GM23338 (cell line): ENCODE results near the gene IL17C. TPM values are rescaled to one million over a fixed set of nuclear protein-coding genes. Genes with fewer than 3 reads are reported as not detected.

Source experiments
- ATAC-seq: fragments of 200-7000 bp; cut with Tn5 transposase; 3 replicates; pipeline ENCODE4 v1.9.1; 2020
- DNase-seq: peaks from one replicate; pipeline ENCODE4 v3.0.0-alpha.2; 2015; ENCODE audit warnings: low spot score
- H2AFZ ChIP-seq: fragments of 200-600 bp; sonication (generic); 2 replicates; pipeline ENCODE4 v1.8.0; 2016; ENCODE audit warnings: antibody characterized with exemption, mild to moderate bottlenecking, moderate library complexity
- H3F3A ChIP-seq: fragments of 200-600 bp; sonication (generic); replicated peaks from 2 replicates; pipeline ENCODE4 v1.8.0; 2017; ENCODE audit warnings: antibody characterized with exemption, mixed run types, low read depth
- H3K27ac ChIP-seq: fragments of 200-600 bp; sonication (generic); 2 replicates; pipeline ENCODE4 v1.6.1; 2016; ENCODE audit warnings: low read depth
- H3K27me3 ChIP-seq: fragments of 200-600 bp; sonication (generic); 2 replicates; pipeline ENCODE4 v1.8.0; 2016; ENCODE audit warnings: mild to moderate bottlenecking, mixed run types, moderate library complexity; ENCODE audit not compliant: insufficient read depth
- H3K36me3 ChIP-seq: fragments of 200-600 bp; sonication (generic); 2 replicates; pipeline ENCODE4 v1.8.0; 2016; ENCODE audit warnings: mild to moderate bottlenecking; ENCODE audit not compliant: insufficient read depth
- H3K4me1 ChIP-seq: fragments of 200-600 bp; sonication (generic); 2 replicates; pipeline ENCODE4 v1.8.0; 2016; ENCODE audit warnings: mild to moderate bottlenecking, moderate library complexity; ENCODE audit not compliant: insufficient read depth
- H3K4me2 ChIP-seq: fragments of 200-600 bp; sonication (generic); 2 replicates; pipeline ENCODE4 v1.7.1; 2017; ENCODE audit warnings: mixed run types
- H3K4me3 ChIP-seq: fragments of 200-600 bp; sonication (generic); 2 replicates; pipeline ENCODE4 v1.6.1; 2016; ENCODE audit warnings: mixed run types
- H3K79me2 ChIP-seq: fragments of 200-600 bp; sonication (generic); replicated peaks from 2 replicates; pipeline ENCODE4 v1.8.0; 2017; ENCODE audit warnings: mild to moderate bottlenecking; ENCODE audit not compliant: insufficient read depth
- H3K9me2 ChIP-seq: fragments of 200-600 bp; sonication (generic); 2 replicates; pipeline ENCODE4 v1.8.0; 2017; ENCODE audit not compliant: insufficient read depth
- H4K20me1 ChIP-seq: fragments of 200-600 bp; sonication (generic); replicated peaks from 2 replicates; pipeline ENCODE4 v1.8.0; 2017; ENCODE audit warnings: mild to moderate bottlenecking; ENCODE audit not compliant: insufficient read depth
- H3K27ac Mint-ChIP-seq: 2 replicates; pipeline ENCODE4 v1.8.0; 2020; ENCODE audit warnings: inconsistent platforms, mild to moderate bottlenecking, moderate library complexity, mixed read lengths
- H3K27me3 Mint-ChIP-seq: 3 replicates; pipeline ENCODE4 v1.8.0; 2022; ENCODE audit warnings: low read depth, mild to moderate bottlenecking, moderate library complexity, mixed read lengths, inconsistent platforms; ENCODE audit not compliant: insufficient read depth, poor library complexity
- H3K36me3 Mint-ChIP-seq: 3 replicates; pipeline ENCODE4 v1.8.0; 2021; ENCODE audit warnings: low read depth, mild to moderate bottlenecking, inconsistent platforms, moderate library complexity, mixed read lengths
- H3K4me1 Mint-ChIP-seq: 3 replicates; pipeline ENCODE4 v1.8.0; 2020; ENCODE audit warnings: mild to moderate bottlenecking, inconsistent platforms, mixed read lengths
- H3K4me3 Mint-ChIP-seq: 3 replicates; pipeline ENCODE4 v1.8.0; 2021; ENCODE audit warnings: moderate library complexity, mild to moderate bottlenecking, inconsistent platforms, mixed read lengths
- H3K9me3 Mint-ChIP-seq: 3 replicates; pipeline ENCODE4 v1.8.0; 2020; ENCODE audit warnings: moderate library complexity, mild to moderate bottlenecking, inconsistent platforms, mixed read lengths
- CTCF ChIP-seq, 2 experiments: fragments of 200-600 bp in 1 of 2; sonication (generic) in 1 of 2; conservative IDR thresholded peaks; 2 replicates each; pipeline versions ENCODE4 v1.5.1 to v1.6.1; 2016 to 2017; ENCODE audit warnings: antibody characterized with exemption in 2 of 2, low read depth in 2 of 2, mild to moderate bottlenecking in 2 of 2, moderate library complexity in 1 of 2
- ETS1 ChIP-seq: IDR thresholded peaks from 2 replicates; pipeline ENCODE4 v1.6.1; 2016; ENCODE audit warnings: antibody characterized with exemption
- EZH2 ChIP-seq: fragments of 200-600 bp; sonication (generic); IDR thresholded peaks from one replicate; pipeline ENCODE4 v1.8.0; 2017; ENCODE audit warnings: antibody characterized with exemption, mild to moderate bottlenecking, low read depth; ENCODE audit not compliant: unreplicated experiment
- EZH2phosphoT487 ChIP-seq: fragments of 200-600 bp; sonication (generic); IDR thresholded peaks from one replicate; pipeline ENCODE4 v1.8.1; 2018; ENCODE audit warnings: antibody characterized with exemption; ENCODE audit not compliant: unreplicated experiment
- JUNB ChIP-seq: IDR thresholded peaks from one replicate; pipeline ENCODE4 v1.6.1; 2016; ENCODE audit warnings: antibody characterized with exemption; ENCODE audit not compliant: unreplicated experiment
- NANOG ChIP-seq: IDR thresholded peaks from 2 replicates; pipeline ENCODE4 v1.6.1; 2016; ENCODE audit warnings: antibody characterized with exemption, borderline replicate concordance
- POLR2AphosphoS5 ChIP-seq: IDR thresholded peaks from 2 replicates; pipeline ENCODE4 v1.6.1; 2016; ENCODE audit warnings: antibody characterized with exemption, low read depth
- STAT1 ChIP-seq: IDR thresholded peaks from one replicate; pipeline ENCODE4 v1.6.1; 2016; ENCODE audit warnings: antibody characterized with exemption; ENCODE audit not compliant: unreplicated experiment
- ZNF331 ChIP-seq: fragments of 250-450 bp; sonication (Bioruptor Pico); IDR thresholded peaks from 2 replicates; pipeline ENCODE4 v1.5.0; 2020; ENCODE audit warnings: low read depth, mild to moderate bottlenecking, moderate library complexity
- ZNF462 ChIP-seq: fragments of 250-450 bp; sonication (Bioruptor Pico); IDR thresholded peaks from 2 replicates; pipeline ENCODE4 v1.5.0; 2020; ENCODE audit warnings: mild to moderate bottlenecking, moderate library complexity
- polyA plus RNA-seq: library from polyadenylated mRNA; unstranded; fragments of >200 nt; fragmentation: Nextera tagmentation; extraction: Ambion mirVana; gene quantifications from 2 replicates; pipeline ENCODE4 v1.2.1, GENCODE V29; 2016
- total RNA-seq: library from RNA; depleted of rRNA; stranded (reverse); fragments of >200 nt; shearing (Covaris generic); gene quantifications from 2 replicates; pipeline ENCODE4 v1.2.3, GENCODE V29; 2014

The IL17C gene
- total and polyA plus RNA-seq, 2 experiments from 2014 or later: 2.7 to 3.9 TPM

DNA sequence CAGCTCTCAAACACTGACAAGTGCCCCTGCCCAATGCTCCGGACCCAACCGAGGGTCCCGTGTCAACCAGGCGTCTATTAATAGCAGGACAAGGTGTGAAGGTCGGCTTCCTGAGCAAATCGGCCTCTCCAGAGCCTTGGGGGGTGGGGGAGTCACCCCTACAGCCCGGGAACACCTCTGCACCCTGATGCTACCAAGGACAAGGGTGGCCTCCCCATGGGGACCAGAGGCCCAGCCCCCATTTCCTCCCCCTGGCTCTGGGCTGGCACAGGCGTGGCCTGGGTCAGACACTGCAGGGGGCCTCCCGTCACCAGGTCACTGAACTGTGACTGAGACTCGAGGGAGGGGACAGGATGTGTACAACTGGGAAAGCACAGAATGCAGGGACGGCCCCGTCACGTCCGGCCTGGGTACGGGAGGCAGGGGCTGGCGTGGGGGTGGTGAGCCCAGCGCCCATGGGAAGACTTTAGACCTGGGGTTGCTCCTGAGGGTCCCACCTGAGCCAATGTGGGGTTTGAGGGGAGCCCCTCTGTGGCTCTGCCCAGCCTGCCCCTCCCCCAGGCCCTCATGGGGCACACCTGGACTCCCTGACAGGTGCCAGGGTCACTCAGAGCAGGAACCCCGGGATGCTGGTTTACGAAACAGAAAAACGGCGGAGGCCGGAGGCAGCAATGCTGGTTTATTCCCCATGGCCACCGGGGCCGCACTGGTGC is 13.1 kb downstream of the IL17C start (continued):
- no peak for TF ChIP-seq ZNF462 (CRISPR knock-in tag)

DNA sequence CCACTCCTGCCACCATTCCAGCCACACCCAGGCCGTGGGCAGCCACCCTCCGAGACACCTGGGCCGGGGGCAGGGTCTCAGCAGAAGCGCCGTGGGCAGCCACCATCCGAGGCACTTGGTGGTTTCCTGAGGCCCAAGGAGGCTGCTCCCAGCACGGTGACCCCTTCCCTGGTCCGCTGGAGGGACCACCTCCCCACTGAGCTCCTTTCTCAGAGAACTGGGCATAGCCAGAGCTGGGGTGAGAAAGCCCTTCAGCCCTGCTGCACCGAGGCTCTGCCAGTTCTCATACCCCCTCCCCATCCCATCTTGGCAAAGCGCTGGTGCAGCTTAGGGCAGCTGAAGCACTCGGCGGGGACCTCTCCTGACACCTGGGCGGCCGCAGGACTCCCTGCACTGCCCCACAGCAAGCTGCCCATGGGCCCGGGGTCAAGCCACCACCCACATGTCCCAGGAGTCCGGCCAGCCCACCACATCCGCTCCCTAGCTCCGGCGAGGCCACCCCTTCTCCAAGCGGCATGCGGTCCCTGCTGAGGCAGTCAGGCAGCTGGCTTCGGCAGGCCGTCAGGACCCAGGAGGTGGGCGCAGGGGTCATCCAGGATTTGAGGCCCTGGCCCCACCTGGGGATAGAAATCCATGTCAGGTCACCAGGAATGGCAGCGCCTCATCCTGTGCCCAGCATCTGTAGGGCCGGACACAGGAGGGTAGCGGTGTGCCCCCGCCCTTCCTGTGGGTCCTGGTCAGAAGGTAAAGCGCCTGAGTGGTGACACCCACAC is 13.8 kb downstream of the IL17C start:
- Histone ChIP-seq H3F3A (0 out of 2 replicates have a peak, but pooled peaks cover 4% of the 10 kb centered on the region), H3K27me3 (no peaks in the 10 kb centered on the region), H4K20me1 (peaks cover 12% of the 10 kb centered on the region; the same call in 1 of the 2 replicates), H3K36me3 (no peaks in the 10 kb centered on the region; the same call in 1 of the 2 replicates), H3K27ac (no peak overlapping the region), H3K9me2 (no peaks in the 10 kb centered on the region), H2AFZ (no peak overlapping the region), H3K4me3 (no peak overlapping the region), H3K4me2 (no peak overlapping the region), H3K79me2 (peaks cover 14% of the 10 kb centered on the region; the same call in 1 of the 2 replicates), H3K4me1 (peaks cover 11% of the 10 kb centered on the region; the same call in 1 of the 2 replicates)
- H3K9me3 Mint-ChIP-seq: no peaks in the 10 kb centered on the region
- TF ChIP-seq JUNB: no peak
- TF ChIP-seq NANOG: no peak
- TF ChIP-seq ETS1: no peak
- TF ChIP-seq ZNF331: no peak
- no peak for TF ChIP-seq STAT1
- TF ChIP-seq POLR2AphosphoS5: no peak
- no peak for TF ChIP-seq EZH2
- no peak for TF ChIP-seq CTCF (conservative IDR thresholded peaks at IDR 0.05; ENCODE audit: low read depth in 2 of 2)
- TF ChIP-seq EZH2phosphoT487: no peak
- H3K4me3 Mint-ChIP-seq: no peak overlapping the region
- ATAC-seq (no peak), DNase-seq (no peak)
- peaks cover 19% of the 10 kb centered on the region for H3K36me3 Mint-ChIP-seq
- peaks cover 4% of the 10 kb centered on the region for H3K27me3 Mint-ChIP-seq
- no peak overlapping the region for H3K27ac Mint-ChIP-seq
- peaks cover 8% of the 10 kb centered on the region; the same call in 2 of the 3 replicates for H3K4me1 Mint-ChIP-seq
